Osteoblast (primary cell): ENCODE measurements around the gene VSTM2B. TPM values are rescaled to one million over a fixed set of nuclear protein-coding genes. Genes with fewer than 3 reads are reported as not detected.
A peak's percentile ranks its signal among the peaks of the same experiment; 100 is the strongest.

ENCODE experiments used
- DNase-seq: peaks from one replicate; pipeline ENCODE4 v3.0.0; 2011; ENCODE audit warnings: low spot score, mixed read lengths; ENCODE audit not compliant: insufficient read length; ENCODE audit errors: missing footprints
- H2AFZ ChIP-seq: 2 replicates; pipeline ENCODE4 v1.6.0; 2011; ENCODE audit warnings: mild to moderate bottlenecking, low read length
- H3K27ac ChIP-seq: 2 replicates; pipeline ENCODE4 v1.5.1; 2011; ENCODE audit warnings: mild to moderate bottlenecking, low read depth, low read length, moderate library complexity
- H3K27me3 ChIP-seq: 2 replicates; pipeline ENCODE4 v1.6.0; 2012; ENCODE audit warnings: mild to moderate bottlenecking, control low read depth, inconsistent platforms, low read length, moderate library complexity; ENCODE audit not compliant: insufficient read depth
- H3K36me3 ChIP-seq: 2 replicates; pipeline ENCODE4 v1.5.1; 2011; ENCODE audit warnings: mild to moderate bottlenecking, low read length, control low read depth, moderate library complexity; ENCODE audit not compliant: insufficient read depth
- H3K4me1 ChIP-seq: 2 replicates; pipeline ENCODE4 v1.5.1; 2011; ENCODE audit warnings: mild to moderate bottlenecking, low read length, control low read depth, moderate library complexity; ENCODE audit not compliant: insufficient read depth
- H3K4me2 ChIP-seq: 2 replicates; pipeline ENCODE4 v1.6.0; 2011; ENCODE audit warnings: mild to moderate bottlenecking, low read length; ENCODE audit not compliant: insufficient read depth
- H3K4me3 ChIP-seq: fragments of 200-600 bp; sonication (generic); 3 replicates; pipeline ENCODE4 v1.5.1; 2012; ENCODE audit warnings: mild to moderate bottlenecking, low read length, inconsistent platforms; ENCODE audit not compliant: insufficient read depth
- H3K79me2 ChIP-seq: 2 replicates; pipeline ENCODE4 v1.6.0; 2012; ENCODE audit warnings: mild to moderate bottlenecking, low read length, control low read depth, inconsistent platforms; ENCODE audit not compliant: insufficient read depth
- H3K9me3 ChIP-seq: 2 replicates; pipeline ENCODE4 v1.5.1; 2011; ENCODE audit warnings: low read depth, low read length, control low read depth
- H4K20me1 ChIP-seq: 2 replicates; pipeline ENCODE4 v1.6.0; 2012; ENCODE audit warnings: mild to moderate bottlenecking, low read length, control low read depth; ENCODE audit not compliant: insufficient read depth
- CTCF ChIP-seq: IDR thresholded peaks from 2 replicates; pipeline ENCODE4 v1.5.1; 2011; ENCODE audit warnings: mild to moderate bottlenecking, low read depth, low read length, moderate library complexity; ENCODE audit errors: extremely low read depth
- total RNA-seq: library from RNA; depleted of rRNA; stranded (reverse); fragments of >200 nt; gene quantifications from 2 replicates; pipeline ENCODE4 v1.2.3, GENCODE V29; 2012

Gene VSTM2B
- total RNA-seq, 1 donor = not detected

DNA sequence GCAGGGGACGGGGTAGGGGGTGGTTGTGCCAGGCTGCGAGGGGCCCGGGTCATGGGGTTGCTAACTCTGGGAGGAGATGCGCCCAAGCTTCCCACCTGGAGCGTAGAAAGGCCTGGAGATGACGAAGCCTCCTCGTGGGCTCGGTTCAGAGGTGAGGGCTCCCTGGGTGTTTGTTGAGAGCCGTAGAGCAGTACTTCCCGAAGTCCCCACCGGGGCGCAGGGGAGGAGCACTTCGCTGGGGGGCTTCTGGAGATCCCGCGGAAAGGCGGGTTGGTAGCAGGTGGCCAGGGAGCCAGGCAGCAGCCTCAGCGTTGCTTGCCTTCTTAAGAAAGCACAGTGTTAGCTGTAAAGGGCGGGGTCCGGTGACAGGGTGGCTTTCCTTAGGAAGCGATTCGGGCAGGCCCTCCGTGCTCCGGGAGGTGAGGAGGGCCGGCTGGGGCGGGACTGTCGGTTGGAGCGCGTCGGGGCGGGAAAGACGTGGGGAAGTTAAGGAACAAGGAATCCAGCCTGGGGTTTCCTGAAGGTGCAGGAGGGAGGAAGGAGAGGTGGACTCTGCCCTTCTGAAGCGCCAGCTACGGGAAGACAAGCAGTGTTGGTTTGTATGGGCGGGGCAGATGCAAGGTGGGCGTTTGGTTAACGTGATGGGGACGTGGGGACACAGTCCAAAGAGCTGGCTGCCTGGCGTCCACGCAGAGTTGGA is 3.3 kb downstream of the VSTM2B start:
- Histone ChIP-seq H3K27me3 (peaks cover 43% of the 10 kb centered on the region), H3K4me3 (no peak overlapping the region), H3K79me2 (no peaks in the 10 kb centered on the region), H3K4me1 (no peaks in the 10 kb centered on the region), H4K20me1 (no peaks in the 10 kb centered on the region), H3K9me3 (no peaks in the 10 kb centered on the region), H2AFZ (no peak overlapping the region), H3K36me3 (no peaks in the 10 kb centered on the region), H3K27ac (no peak overlapping the region), H3K4me2 (no peak overlapping the region)
- DNase-seq = peak; percentile 95
- TF ChIP-seq CTCF = no peak

DNA sequence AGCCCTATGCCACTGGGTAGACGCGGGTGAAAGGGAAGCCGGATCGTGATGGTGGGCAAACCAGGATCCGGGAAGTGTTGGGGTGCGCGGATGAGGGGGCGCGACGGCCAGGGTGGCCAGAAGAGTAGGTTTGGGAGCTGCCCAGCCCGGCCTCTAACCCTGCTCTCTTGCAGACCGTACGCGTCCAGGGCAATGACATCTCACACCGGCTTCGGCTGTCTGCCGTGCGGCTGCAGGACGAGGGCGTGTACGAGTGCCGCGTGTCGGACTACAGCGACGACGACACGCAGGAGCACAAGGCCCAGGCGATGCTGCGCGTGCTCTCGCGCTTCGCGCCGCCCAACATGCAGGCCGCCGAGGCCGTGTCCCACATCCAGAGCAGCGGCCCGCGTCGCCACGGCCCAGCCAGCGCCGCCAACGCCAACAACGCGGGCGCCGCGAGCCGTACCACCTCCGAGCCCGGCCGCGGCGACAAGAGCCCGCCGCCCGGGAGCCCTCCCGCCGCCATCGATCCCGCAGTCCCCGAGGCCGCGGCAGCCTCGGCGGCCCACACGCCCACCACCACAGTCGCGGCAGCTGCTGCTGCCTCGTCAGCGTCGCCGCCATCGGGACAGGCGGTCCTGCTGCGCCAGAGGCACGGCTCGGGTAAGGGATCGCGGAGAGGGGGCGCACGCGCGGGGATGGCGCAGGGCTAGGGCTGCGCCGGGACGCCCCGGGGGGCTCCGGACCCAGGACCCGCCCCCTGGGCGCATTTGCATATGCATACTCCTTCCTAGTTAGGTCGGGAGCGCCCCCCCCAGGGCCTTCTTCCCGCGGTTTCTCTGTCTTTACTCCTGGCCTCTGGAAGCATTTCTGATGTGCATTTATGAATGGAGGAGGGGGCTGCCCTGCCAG is 4.1 kb downstream of the VSTM2B start:
- Histone ChIP-seq H4K20me1 (no peaks in the 10 kb centered on the region), H3K79me2 (no peaks in the 10 kb centered on the region), H3K4me1 (no peaks in the 10 kb centered on the region), H3K27ac (no peak overlapping the region), H3K4me2 (no peak overlapping the region), H3K36me3 (no peaks in the 10 kb centered on the region), H3K27me3 (peaks cover 40% of the 10 kb centered on the region), H2AFZ (no peak overlapping the region), H3K9me3 (no peaks in the 10 kb centered on the region), H3K4me3 (no peak overlapping the region)
- no peak for TF ChIP-seq CTCF
- peak; percentile 85 for DNase-seq

- Histone ChIP-seq H3K27me3 (peaks cover 38% of the 10 kb centered on the region), H3K9me3 (no peaks in the 10 kb centered on the region), H2AFZ (no peak overlapping the region)
These were observed 5.0 kb downstream of the VSTM2B start for GRCh38 chr19:29530540-29531457.

More at GRCh38 chr19:29530540-29531457, 5.0 kb downstream of the VSTM2B start:
- Histone ChIP-seq H3K27ac (no peak overlapping the region), H3K36me3 (no peaks in the 10 kb centered on the region), H3K4me1 (no peaks in the 10 kb centered on the region), H3K4me3 (no peak overlapping the region), H3K79me2 (no peaks in the 10 kb centered on the region), H4K20me1 (no peaks in the 10 kb centered on the region), H3K4me2 (no peak overlapping the region)
- DNase-seq = peak; percentile 91
- TF ChIP-seq CTCF = no peak
